Loucy (cell line): ENCODE data around the gene SNHG17.

ENCODE experiments used
- H2AFZ ChIP-seq: fragments of 200-600 bp; sonication (generic); 2 replicates; pipeline ENCODE4 v1.6.0; 2016; ENCODE audit warnings: antibody characterized with exemption, mild to moderate bottlenecking, low read length, moderate library complexity
- H3F3A ChIP-seq: fragments of 200-600 bp; 2 replicates; pipeline ENCODE4 v1.6.0; 2016; ENCODE audit warnings: antibody characterized with exemption, low read depth, mild to moderate bottlenecking
- H3K27me3 ChIP-seq: fragments of 200-600 bp; sonication (generic); 2 replicates; pipeline ENCODE4 v1.6.1; 2014; ENCODE audit warnings: low read length, mild to moderate bottlenecking; ENCODE audit not compliant: insufficient read depth, poor library complexity, severe bottlenecking
- H3K36me3 ChIP-seq: fragments of 200-600 bp; sonication (generic); 2 replicates; pipeline ENCODE4 v1.6.1; 2016; ENCODE audit warnings: low read length; ENCODE audit not compliant: insufficient read depth
- H3K4me1 ChIP-seq: fragments of 200-600 bp; sonication (generic); 2 replicates; pipeline ENCODE4 v1.5.1; 2014; ENCODE audit warnings: low read length, mild to moderate bottlenecking; ENCODE audit not compliant: insufficient read depth, poor library complexity, severe bottlenecking
- H3K4me2 ChIP-seq: fragments of 200-600 bp; sonication (generic); 2 replicates; pipeline ENCODE4 v1.6.0; 2014; ENCODE audit warnings: antibody characterized with exemption, low read length, low read depth, mild to moderate bottlenecking; ENCODE audit not compliant: poor library complexity, severe bottlenecking
- H3K4me3 ChIP-seq: fragments of 200-600 bp; sonication (generic); 2 replicates; pipeline ENCODE4 v1.5.1; 2014; ENCODE audit warnings: low read length, mild to moderate bottlenecking, mixed read lengths; ENCODE audit not compliant: poor library complexity, severe bottlenecking
- H3K79me2 ChIP-seq: fragments of 200-600 bp; sonication (generic); 2 replicates; pipeline ENCODE4 v1.6.1; 2014; ENCODE audit warnings: low read length; ENCODE audit not compliant: insufficient read depth
- H3K9ac ChIP-seq: fragments of 200-600 bp; sonication (generic); 2 replicates; pipeline ENCODE4 v1.6.0; 2014; ENCODE audit warnings: mild to moderate bottlenecking, low read depth, low read length, moderate library complexity; ENCODE audit not compliant: poor library complexity, severe bottlenecking
- H3K9me2 ChIP-seq: fragments of 200-600 bp; sonication (generic); replicated peaks from 2 replicates; pipeline ENCODE4 v1.6.1; 2016; ENCODE audit warnings: low read depth, low read length, mixed read lengths
- H3K9me3 ChIP-seq: fragments of 200-600 bp; sonication (generic); 2 replicates; pipeline ENCODE4 v1.6.1; 2014; ENCODE audit warnings: mild to moderate bottlenecking, antibody characterized with exemption, low read length, low read depth; ENCODE audit not compliant: insufficient read depth
- H4K20me1 ChIP-seq: fragments of 200-600 bp; sonication (generic); 2 replicates; pipeline ENCODE4 v1.6.0; 2014; ENCODE audit warnings: antibody characterized with exemption, low read length, mild to moderate bottlenecking; ENCODE audit not compliant: insufficient read depth, poor library complexity, severe bottlenecking
- EZH2phosphoT487 ChIP-seq: fragments of 200-600 bp; IDR thresholded peaks from 2 replicates; pipeline ENCODE4 v1.6.1; 2018; ENCODE audit warnings: antibody characterized with exemption, mild to moderate bottlenecking, moderate library complexity, borderline replicate concordance
- TF ChIP-seq, protein P1 (sequence below): fragments of 200-600 bp; sonication (generic); conservative IDR thresholded peaks from 2 replicates; pipeline ENCODE4 v1.5.1; 2014; ENCODE audit warnings: mild to moderate bottlenecking, antibody characterized with exemption, low read length

SNHG17 gene

DNA sequence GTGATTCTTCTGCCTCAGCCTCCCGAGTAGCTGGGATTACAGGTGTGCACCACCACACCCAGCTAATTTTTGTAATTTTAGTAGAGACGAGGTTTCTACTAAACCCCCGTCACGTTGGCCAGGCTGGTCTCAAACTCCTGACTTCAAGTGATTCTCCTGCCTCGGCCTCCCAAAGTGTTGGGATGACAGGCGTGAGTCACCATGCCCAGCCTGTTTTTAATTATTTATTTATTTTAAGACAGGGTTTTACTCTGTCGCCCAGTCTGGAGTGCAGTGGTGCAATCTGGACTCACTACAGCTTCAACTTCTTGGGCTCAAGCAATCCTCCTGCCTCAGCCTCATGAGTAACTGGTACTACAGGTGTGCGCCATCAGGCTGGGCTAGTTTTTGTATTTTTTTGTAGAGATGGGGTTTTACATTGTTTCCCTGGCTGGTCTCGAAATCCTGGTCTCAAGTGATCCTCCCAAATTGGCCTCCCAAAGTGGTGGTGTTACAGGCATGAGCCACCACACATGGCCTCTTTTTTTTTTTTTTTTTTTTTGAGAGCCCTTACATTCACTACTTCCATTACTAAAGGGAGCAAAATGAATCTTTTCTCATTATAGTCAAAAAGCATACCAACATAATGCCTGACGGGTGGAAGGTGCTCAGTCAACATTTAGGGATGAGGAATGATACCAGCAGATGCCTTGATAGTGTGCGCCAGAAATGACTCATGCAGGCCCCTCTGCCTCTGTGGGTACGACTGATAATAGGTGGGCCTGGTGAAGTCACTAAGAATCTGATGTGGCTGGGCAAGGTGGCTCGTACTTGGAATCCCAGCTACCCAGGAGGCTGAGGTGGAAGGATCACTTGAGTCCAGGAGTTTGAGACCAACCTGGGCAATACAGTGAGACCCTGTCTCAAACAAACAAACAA lies 19.7 kb upstream of the SNHG17 start:
- Histone ChIP-seq H3K4me1 (peaks cover 2% of the 10 kb centered on the region), H3K36me3 (peaks cover 8% of the 10 kb centered on the region; the same call in 1 of the 2 replicates), H3K27me3 (no peaks in the 10 kb centered on the region), H3K4me3 (no peak overlapping the region), H2AFZ (no peak overlapping the region), H3K4me2 (no peak overlapping the region), H3F3A (no peaks in the 10 kb centered on the region), H4K20me1 (no peaks in the 10 kb centered on the region), H3K9me2 (no peaks in the 10 kb centered on the region), H3K9ac (no peak overlapping the region), H3K9me3 (no peaks in the 10 kb centered on the region), H3K79me2 (no peaks in the 10 kb centered on the region)
- no peak for TF ChIP-seq EZH2phosphoT487
- TF ChIP-seq, protein P1, sequence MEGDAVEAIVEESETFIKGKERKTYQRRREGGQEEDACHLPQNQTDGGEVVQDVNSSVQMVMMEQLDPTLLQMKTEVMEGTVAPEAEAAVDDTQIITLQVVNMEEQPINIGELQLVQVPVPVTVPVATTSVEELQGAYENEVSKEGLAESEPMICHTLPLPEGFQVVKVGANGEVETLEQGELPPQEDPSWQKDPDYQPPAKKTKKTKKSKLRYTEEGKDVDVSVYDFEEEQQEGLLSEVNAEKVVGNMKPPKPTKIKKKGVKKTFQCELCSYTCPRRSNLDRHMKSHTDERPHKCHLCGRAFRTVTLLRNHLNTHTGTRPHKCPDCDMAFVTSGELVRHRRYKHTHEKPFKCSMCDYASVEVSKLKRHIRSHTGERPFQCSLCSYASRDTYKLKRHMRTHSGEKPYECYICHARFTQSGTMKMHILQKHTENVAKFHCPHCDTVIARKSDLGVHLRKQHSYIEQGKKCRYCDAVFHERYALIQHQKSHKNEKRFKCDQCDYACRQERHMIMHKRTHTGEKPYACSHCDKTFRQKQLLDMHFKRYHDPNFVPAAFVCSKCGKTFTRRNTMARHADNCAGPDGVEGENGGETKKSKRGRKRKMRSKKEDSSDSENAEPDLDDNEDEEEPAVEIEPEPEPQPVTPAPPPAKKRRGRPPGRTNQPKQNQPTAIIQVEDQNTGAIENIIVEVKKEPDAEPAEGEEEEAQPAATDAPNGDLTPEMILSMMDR: no peak

DNA sequence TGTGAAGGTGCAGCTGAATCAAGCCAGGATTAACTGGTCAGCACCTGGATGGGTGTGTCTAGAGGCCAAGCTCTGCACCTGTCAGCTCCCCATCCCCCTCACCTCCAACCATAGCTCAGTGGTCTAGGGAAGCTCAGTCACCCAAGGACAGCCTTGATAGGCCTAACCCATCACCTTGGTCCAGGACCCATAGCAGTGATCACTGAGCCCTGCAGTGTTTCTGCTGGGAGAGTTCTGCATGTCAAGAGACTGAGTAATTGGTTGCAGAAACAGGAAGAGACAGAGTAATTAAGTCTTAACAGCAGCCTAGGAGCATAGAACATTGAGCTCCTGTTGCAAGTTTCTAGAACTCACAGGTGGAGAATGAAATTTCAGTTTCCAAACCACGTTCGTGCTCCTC lies 18.8 kb upstream of the SNHG17 start:
- Histone ChIP-seq H4K20me1 (no peaks in the 10 kb centered on the region), H3K36me3 (peaks cover 8% of the 10 kb centered on the region; the same call in 1 of the 2 replicates), H3K4me1 (peaks cover 8% of the 10 kb centered on the region), H3K9ac (no peak overlapping the region), H3K4me2 (no peak overlapping the region), H3K9me3 (no peaks in the 10 kb centered on the region), H3K27me3 (no peaks in the 10 kb centered on the region), H3K79me2 (peaks cover 7% of the 10 kb centered on the region; the same call in 1 of the 2 replicates), H2AFZ (no peak overlapping the region), H3F3A (no peaks in the 10 kb centered on the region), H3K9me2 (no peaks in the 10 kb centered on the region), H3K4me3 (no peak overlapping the region)
- TF ChIP-seq EZH2phosphoT487: no peak
- TF ChIP-seq, protein P1: no peak

DNA sequence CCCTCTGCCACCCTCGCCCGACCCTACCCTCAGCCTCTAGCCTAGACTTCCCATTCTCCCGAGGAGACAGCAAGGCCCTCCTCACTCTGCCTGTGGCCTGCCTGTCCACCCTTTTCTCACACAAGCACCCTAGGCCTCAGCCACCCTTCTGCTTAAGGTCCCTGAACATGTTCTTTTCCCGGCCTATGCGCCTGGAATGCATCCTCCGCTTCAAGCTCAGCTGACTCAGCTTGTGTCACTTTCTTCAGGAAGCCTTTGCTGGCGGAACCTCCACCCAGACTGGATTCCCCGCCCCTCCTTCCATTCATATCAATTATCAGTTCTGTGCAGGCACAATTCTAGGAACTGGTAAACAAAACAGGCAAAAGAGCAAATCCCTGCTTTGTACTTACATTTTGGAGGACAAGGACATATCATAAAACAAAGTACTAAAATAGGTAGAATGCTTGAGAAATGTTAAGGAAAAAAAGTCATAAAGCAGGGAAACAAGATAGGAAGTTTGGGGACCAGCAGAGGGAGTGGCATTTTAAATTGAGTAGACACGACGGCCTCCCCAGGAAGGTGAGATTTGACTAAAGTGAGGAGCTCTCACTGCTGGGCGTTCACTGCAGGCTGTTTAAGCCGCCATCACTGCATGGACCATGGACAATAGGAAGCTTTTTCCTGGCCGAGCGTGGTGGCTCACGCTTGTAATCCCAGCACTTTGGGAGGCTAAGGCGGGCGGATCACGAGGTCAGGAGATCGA lies 17.9 kb upstream of the SNHG17 start:
- no peaks in the 10 kb centered on the region for H3K9me3 ChIP-seq
- no peak overlapping the region for H3K9ac ChIP-seq
- H3K4me2 ChIP-seq: no peak overlapping the region
- TF ChIP-seq, protein P1: no peak
- TF ChIP-seq EZH2phosphoT487: no peak
- no peaks in the 10 kb centered on the region for H3K9me2 ChIP-seq
- H4K20me1 ChIP-seq: no peaks in the 10 kb centered on the region
- H3K27me3 ChIP-seq: no peaks in the 10 kb centered on the region
- H3K4me3 ChIP-seq: no peak overlapping the region
- H3K4me1 ChIP-seq: peaks cover 17% of the 10 kb centered on the region
- H2AFZ ChIP-seq: no peak overlapping the region
- H3F3A ChIP-seq: no peaks in the 10 kb centered on the region
- peaks cover 16% of the 10 kb centered on the region for H3K79me2 ChIP-seq
- peaks cover 8% of the 10 kb centered on the region; the same call in 1 of the 2 replicates for H3K36me3 ChIP-seq
